Stomach (tissue), 9 donors: ENCODE results near the gene PLA2G4A. TPM values are rescaled to one million over a fixed set of nuclear protein-coding genes. Genes with fewer than 3 reads are reported as not detected.

Experiments
- DNase-seq, 2 donors: peaks; one replicate each; pipeline versions ENCODE4 v3.0.0 to v3.0.0-alpha.2; 2013 to 2019
- H3K27ac ChIP-seq, 5 donors: fragments of 200-600 bp in 4 of 5; sonication (generic) in 4 of 5; one replicate each; pipeline ENCODE4 v1.5.1; 2013 to 2019; ENCODE audit warnings: mild to moderate bottlenecking in 1 of 5, moderate library complexity in 1 of 5
- H3K27me3 ChIP-seq, 3 donors: fragments of 200-600 bp; sonication (generic); one replicate each; pipeline ENCODE4 v1.5.1; 2017 to 2019; ENCODE audit warnings: mixed run types in 1 of 3
- H3K36me3 ChIP-seq, 4 donors: fragments of 200-600 bp; sonication (generic); 1 replicate in 3 of 4; 2 replicates in 1 of 4; pipeline ENCODE4 v1.5.1; 2016 to 2019
- H3K4me1 ChIP-seq, 4 donors: fragments of 200-600 bp; sonication (generic); one replicate each; pipeline ENCODE4 v1.5.1; 2016 to 2019
- H3K4me3 ChIP-seq, 4 donors: fragments of 200-600 bp; sonication (generic) in 3 of 4; one replicate each; pipeline ENCODE4 v1.5.1; 2016 to 2019; ENCODE audit warnings: mild to moderate bottlenecking in 1 of 4
- H3K9me3 ChIP-seq, 4 donors: fragments of 200-600 bp; sonication (generic); one replicate each; pipeline ENCODE4 v1.5.1; 2016 to 2019
- CTCF ChIP-seq, 7 experiments: fragments of 450-650 bp in 4 of 7; fragments of 200-600 bp in 3 of 7; sonication (generic) in 3 of 7; IDR thresholded peaks; one replicate each; pipeline ENCODE4 v1.5.1; 2016 to 2019; ENCODE audit warnings: antibody characterized with exemption in 7 of 7, control low read depth in 2 of 7, mild to moderate bottlenecking in 1 of 7
- EP300 ChIP-seq: sonication (generic); formaldehyde crosslinking; IDR thresholded peaks from one replicate; pipeline ENCODE4 v1.6.1; 2017; ENCODE audit warnings: antibody characterized with exemption
- POLR2A ChIP-seq, 4 donors: fragments of 450-650 bp; IDR thresholded peaks; one replicate each; pipeline ENCODE4 v1.6.1; 2016; ENCODE audit warnings: antibody characterized with exemption in 4 of 4, control low read depth in 2 of 4, mild to moderate bottlenecking in 1 of 4, moderate library complexity in 1 of 4
- POLR2AphosphoS5 ChIP-seq, 3 donors: sonication (generic); formaldehyde crosslinking; IDR thresholded peaks; one replicate each; pipeline ENCODE4 v1.6.1; 2016; ENCODE audit warnings: antibody characterized with exemption in 3 of 3
- WGBS, 5 donors: extraction: QIAGEN DNeasy Blood & Tissue Kit in 3 of 5; methylation state at CpG; one replicate each; pipeline versions ENCODE4 v1.1.5 to v1.1.7; 2013 to 2018; 5-methylcytosine and 5-hydroxymethylcytosine counted together
- intact Hi-C: fragments of 100-400 bp; cut with DNase I; formaldehyde crosslinking; loops from one replicate; pipeline ENCODE4 v1.15.1; 2023; ENCODE audit warnings: low total_unique reads
- polyA plus RNA-seq, 3 donors: library from polyadenylated mRNA; stranded (reverse); fragments of 200-250 nt; gene quantifications; one replicate each; pipeline ENCODE4 v1.2.3, GENCODE V29; 2013
- total RNA-seq, 5 donors: library from RNA; depleted of rRNA; stranded (reverse); fragments of >200 nt; gene quantifications; one replicate each; pipeline versions ENCODE4 v1.1.0 to v1.2.3, GENCODE V29; 2014 to 2016
- donor health status: healthy with polysubstance abuse.
- donor health status: Bipolar disorder and iron deficiency.
- donor health status: healthy.

PLA2G4A gene
- total and polyA plus RNA-seq, 8 donors, result 2.2 to 17.8 (median 6.8) TPM

- WGBS, 5 donors, result 76 to 93% (median 90%) methylated on average over 7 of the region's 7 CpGs
- Histone ChIP-seq H3K27ac (no peak overlapping the region), H3K9me3 (no peaks in the 10 kb centered on the region), H3K4me3 (no peak overlapping the region), H3K27me3 (no peaks in the 10 kb centered on the region), H3K36me3 (no peaks in the 10 kb centered on the region), H3K4me1 (peaks cover 0 to 9% (median 4%) of the 10 kb centered on the region in 4 donors)
- TF ChIP-seq POLR2AphosphoS5 (IDR thresholded peaks at IDR 0.05), result no peak
- TF ChIP-seq CTCF (IDR thresholded peaks at IDR 0.05), result peak in 1 of 7 experiments; percentile 6
- no peak for DNase-seq
- intact Hi-C loops, result no loop called here
Observed at GRCh38 chr1:186903374-186904136, 74.8 kb downstream of the PLA2G4A start.

GRCh38 chr1:186904361-186904760 is 75.6 kb downstream of the PLA2G4A start:
- peak overlapping the region in 1 of 5 donors; percentile 2 for H3K27ac ChIP-seq
- no peak overlapping the region for H3K4me3 ChIP-seq
- no peaks in the 10 kb centered on the region for H3K36me3 ChIP-seq
- no peaks in the 10 kb centered on the region for H3K9me3 ChIP-seq
- peaks cover 0 to 9% (median 4%) of the 10 kb centered on the region in 4 donors for H3K4me1 ChIP-seq
- 29 to 59% (median 42%) methylated on average over 3 of the region's 3 CpGs for WGBS, 5 donors
- intact Hi-C loops, result no loop called here
- no peak for DNase-seq
- TF ChIP-seq CTCF (IDR thresholded peaks at IDR 0.05) (no peak), EP300 (no peak), POLR2AphosphoS5 (IDR thresholded peaks at IDR 0.05) (no peak), POLR2A (IDR thresholded peaks at IDR 0.05) (no peak)
- H3K27me3 ChIP-seq, result no peaks in the 10 kb centered on the region

GRCh38 chr1:186905561-186905960 is 76.8 kb downstream of the PLA2G4A start:
- no peak for DNase-seq
- Histone ChIP-seq H3K27me3 (no peaks in the 10 kb centered on the region), H3K4me3 (no peak overlapping the region), H3K36me3 (no peaks in the 10 kb centered on the region), H3K27ac (no peak overlapping the region), H3K4me1 (peaks cover 0 to 9% (median 4%) of the 10 kb centered on the region in 4 donors), H3K9me3 (no peaks in the 10 kb centered on the region)
- 47 to 64% (median 60%) methylated on average over 1 of the region's 1 CpG for WGBS, 5 donors
- intact Hi-C loops, result no loop called here
- TF ChIP-seq CTCF (IDR thresholded peaks at IDR 0.05), result no peak
- TF ChIP-seq POLR2AphosphoS5 (IDR thresholded peaks at IDR 0.05), result no peak
- no peak for TF ChIP-seq POLR2A (IDR thresholded peaks at IDR 0.05)
- TF ChIP-seq EP300, result no peak

GRCh38 chr1:186915555-186915954 is 86.8 kb downstream of the PLA2G4A start:
- no peak for TF ChIP-seq POLR2AphosphoS5 (IDR thresholded peaks at IDR 0.05)
- no peak for TF ChIP-seq POLR2A (IDR thresholded peaks at IDR 0.05)
- TF ChIP-seq CTCF (IDR thresholded peaks at IDR 0.05), result no peak
- TF ChIP-seq EP300, result no peak
- intact Hi-C loops, result no loop called here
- no peak overlapping the region for H3K27ac ChIP-seq
- no peak overlapping the region for H3K4me3 ChIP-seq
- no peak for DNase-seq
- H3K36me3 ChIP-seq, result peaks cover 0 to 27% (median 12%) of the 10 kb centered on the region in 4 donors
- H3K27me3 ChIP-seq, result no peaks in the 10 kb centered on the region
- H3K4me1 ChIP-seq, result peaks cover 0 to 4% (median 0%) of the 10 kb centered on the region in 4 donors
- H3K9me3 ChIP-seq, result no peaks in the 10 kb centered on the region
- WGBS, 5 donors, result 76 to 86% (median 85%) methylated on average over 4 of the region's 4 CpGs
